HG03103 (cell line): ENCODE measurements around the gene VPS13D.

Experiments used
- ATAC-seq: cut with Tn5 transposase; IDR thresholded peaks from one replicate; pipeline ENCODE4 v1.9.1; 2021; ENCODE audit warnings: low read depth; ENCODE audit not compliant: unreplicated experiment

The VPS13D gene

DNA sequence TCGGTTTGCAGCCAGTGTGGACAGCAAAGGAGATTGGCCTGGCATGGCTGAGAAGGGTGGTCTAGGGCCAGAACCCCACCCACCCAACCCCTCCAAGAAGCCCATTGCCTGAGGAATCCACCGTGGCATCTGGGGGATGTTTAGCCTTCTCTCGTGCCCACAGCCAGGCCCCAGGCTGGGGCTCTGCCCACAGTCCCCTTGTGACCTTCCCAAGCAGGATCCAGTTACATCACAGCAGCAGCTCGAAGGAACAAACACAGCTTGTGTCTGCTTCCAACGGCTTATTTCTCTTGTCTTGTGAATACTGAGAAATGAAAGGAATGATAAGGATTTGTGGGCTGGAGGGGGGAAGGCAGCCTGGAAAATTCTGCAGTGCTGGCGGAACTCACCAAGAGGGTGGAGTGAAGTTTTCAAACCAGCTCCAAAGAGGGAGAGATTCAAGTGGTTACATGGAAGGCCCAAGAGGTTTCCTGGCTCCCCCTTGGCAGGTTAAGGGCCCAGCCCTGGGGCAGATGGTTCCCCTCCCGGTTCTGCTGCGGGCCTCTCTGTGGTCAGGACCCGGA, 326.6 kb downstream of the VPS13D start:
- no peak for ATAC-seq

DNA sequence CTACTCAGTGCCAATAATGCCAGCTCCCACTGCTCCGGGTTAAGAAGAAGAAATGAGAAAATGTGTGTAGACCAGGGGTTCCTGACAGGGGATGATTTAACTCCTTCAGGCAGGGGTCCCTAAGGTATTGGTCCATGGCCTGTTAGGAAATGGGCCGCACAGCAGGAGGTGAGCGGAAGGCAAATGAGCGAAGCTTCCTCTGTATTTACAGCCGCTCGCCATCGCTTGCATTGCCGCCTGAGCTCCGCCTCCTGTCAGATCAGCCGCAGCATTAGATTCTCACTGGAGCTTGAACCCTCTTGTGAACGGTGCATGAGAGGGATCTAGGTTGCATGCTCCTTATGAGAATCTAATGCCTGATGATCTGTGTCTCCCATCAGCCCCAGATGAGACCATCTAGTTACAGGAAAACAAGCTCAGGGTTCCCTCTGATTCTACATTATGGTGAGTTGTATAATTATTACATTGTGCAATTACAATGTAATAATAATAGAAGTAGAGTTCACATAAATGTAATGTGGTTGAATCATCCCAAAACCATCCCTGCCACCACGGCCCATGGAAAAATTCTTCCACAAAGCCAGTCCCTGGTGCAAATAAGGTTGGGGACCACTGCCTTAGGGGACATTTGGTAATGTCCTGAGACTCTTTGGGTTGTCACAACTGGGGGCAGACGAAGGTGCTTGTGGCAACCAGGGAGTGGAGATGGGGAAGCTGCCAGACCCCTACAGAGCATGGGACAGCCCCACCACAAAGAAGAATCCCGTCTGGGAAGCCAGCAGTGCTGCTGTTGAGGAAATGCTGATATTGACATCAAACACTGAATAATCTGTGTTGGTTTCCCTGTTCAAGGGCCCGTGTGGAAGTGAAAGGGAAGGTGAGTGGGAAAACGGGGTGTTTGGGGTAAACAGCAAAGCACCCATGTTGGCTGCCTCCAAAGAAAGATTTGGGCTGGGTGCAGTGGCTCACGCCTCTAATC, 327.4 kb downstream of the VPS13D start:
- ATAC-seq = no peak

DNA sequence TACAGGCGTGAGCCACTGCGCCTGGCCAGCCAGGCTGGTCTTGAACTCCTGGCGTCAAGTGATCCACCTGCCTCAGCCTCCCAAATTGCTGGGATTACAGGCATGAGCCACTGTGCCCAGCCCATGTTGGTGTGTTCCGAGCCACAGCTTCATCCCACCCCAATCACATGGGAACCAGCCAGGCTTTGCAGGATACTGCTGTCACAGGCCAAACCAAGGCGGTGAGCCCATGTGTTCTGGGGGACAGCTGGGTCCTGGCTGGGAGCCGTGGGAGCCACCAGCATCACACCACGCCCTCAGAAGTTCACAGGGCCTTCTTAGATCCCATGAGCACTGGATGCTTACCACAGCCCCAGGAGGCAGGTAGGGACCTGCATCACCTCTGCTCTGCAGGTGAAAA, 331.3 kb downstream of the VPS13D start:
- no peak for ATAC-seq
